Uterus (tissue), 2 donors: ENCODE data around the gene NSUN3.

Experiments used
- CTCF ChIP-seq, 4 experiments: fragments of 200-600 bp in 2 of 4; fragments of 450-650 bp in 2 of 4; sonication (generic) in 2 of 4; IDR thresholded peaks; one replicate each; pipeline ENCODE4 v1.5.1; 2016 to 2019; ENCODE audit warnings: antibody characterized with exemption in 4 of 4, mild to moderate bottlenecking in 2 of 4, moderate library complexity in 1 of 4
- POLR2A ChIP-seq, 2 donors: fragments of 450-650 bp; IDR thresholded peaks; one replicate each; pipeline ENCODE4 v1.6.1; 2016; ENCODE audit warnings: antibody characterized with exemption in 2 of 2, mild to moderate bottlenecking in 1 of 2, moderate library complexity in 1 of 2

DNA sequence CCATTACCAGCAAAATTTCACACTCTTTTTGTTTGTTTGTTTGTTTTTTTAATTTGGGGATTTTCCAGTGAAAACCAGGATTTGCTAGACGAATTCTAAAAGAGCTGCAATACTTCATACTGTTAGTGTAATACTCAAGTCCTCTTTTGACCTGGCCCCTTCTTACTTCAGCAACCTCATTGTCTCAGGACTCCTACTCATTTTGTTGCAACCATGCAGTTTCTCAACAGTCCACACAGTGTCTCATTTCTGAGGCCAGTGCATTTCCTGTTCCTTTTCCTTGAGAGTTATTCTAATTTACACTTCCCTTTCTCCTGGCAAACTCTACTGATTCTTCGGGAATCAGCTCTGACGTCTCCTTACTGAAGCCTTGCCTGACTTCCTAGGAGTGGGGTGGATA lies 35.6 kb downstream of the NSUN3 start:
- no peak for TF ChIP-seq CTCF (IDR thresholded peaks at IDR 0.05)
- no peak for TF ChIP-seq POLR2A (IDR thresholded peaks at IDR 0.05)
